Keratinocyte (primary cell): ENCODE results near the gene DUSP8.

Experiments
- CTCF ChIP-seq, 3 experiments: IDR thresholded peaks in 1 of 3; conservative IDR thresholded peaks in 1 of 3; optimal IDR thresholded peaks in 1 of 3; 2 replicates in 2 of 3; 3 replicates in 1 of 3; pipeline versions ENCODE3 to v1.5.1; 2011; ENCODE audit warnings: low read length in 3 of 3, mild to moderate bottlenecking in 3 of 3, moderate library complexity in 2 of 3, control low read depth in 1 of 3, inconsistent platforms in 1 of 3; ENCODE audit not compliant: insufficient read depth in 2 of 3; ENCODE audit errors: extremely low read depth in 1 of 3
- EZH2 ChIP-seq: IDR thresholded peaks from one replicate; pipeline ENCODE4 v1.6.1; 2012; ENCODE audit warnings: inconsistent platforms, mild to moderate bottlenecking, low read length, moderate library complexity

DNA sequence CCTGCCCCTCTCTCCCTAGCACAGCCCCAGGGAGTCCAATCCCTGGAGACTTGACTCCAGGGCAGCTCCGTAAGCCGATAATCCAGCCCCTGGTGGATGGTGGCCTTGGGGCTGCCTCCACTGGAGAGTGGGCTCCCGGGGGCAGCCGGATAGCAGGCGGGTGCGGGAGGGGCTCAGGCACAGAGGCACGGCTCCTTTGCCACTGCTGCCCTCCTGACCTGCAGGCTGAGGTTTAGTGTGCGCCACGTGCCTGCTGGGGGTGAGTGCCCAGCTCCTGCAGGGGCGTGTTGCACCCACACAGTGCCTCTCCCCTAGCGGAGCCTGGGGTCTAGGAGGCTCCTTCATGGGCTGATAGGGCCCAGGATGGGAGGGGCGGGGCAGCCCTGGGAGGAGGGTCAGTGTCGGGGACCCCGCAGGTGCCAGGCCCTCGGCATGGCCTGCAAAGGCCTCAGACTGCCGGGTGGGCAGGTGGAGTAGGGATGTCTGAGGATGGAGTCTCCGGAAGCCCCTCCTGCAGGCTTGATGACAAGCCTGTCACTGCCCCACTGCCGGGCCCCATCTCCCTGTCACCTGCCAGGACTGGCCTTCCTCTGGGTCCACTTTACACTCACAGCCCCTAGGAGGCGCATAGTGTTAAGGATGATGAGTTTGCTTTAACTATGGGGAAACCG lies 5.6 kb downstream of the DUSP8 start:
- TF ChIP-seq CTCF (optimal IDR thresholded peaks at IDR 0.05 in 1 of 3, IDR thresholded peaks at IDR 0.05 in 1 of 3, conservative IDR thresholded peaks at IDR 0.05 in 1 of 3; ENCODE audit: extremely low read depth in 1 of 3, insufficient read depth in 2 of 3, low read length in 3 of 3) = peak in 1 of 3 experiments; percentile 6
- TF ChIP-seq EZH2 = no peak
